ENCODE measurements around the gene CNGA3. TPM values are rescaled to one million over a fixed set of nuclear protein-coding genes. Genes with fewer than 3 reads are reported as not detected.

Gene CNGA3
- polyA plus RNA-seq, 1 donor from 2014 or later: not detected

DNA sequence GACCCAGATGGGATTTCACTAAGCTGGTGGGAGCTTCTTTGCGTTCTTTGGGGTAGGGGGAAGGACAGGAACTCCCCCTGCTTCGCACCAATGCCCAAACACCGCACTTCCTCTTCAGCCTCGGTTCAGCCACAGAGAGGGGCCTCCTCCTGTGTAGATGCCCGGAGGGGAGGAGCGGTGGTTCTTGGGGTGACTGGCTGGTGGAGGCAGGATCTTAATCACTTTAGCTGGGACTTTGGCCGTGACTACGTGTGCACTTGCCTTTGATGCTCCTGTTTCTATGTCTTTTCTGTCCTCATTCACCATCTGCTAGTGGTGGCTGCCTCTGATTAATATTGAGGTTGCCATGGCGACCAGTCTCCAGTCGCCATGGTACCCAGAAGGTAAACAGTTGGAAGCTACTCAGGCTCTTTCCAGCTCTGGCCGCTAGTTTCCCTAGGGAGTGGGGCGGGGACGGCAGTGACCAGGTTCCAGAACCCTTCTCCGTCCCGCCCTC, 1.9 kb downstream of the CNGA3 start:
- peaks cover 3% of the 10 kb centered on the region for H3K36me3 Mint-ChIP-seq
- H3K27ac Mint-ChIP-seq: peak overlapping the region in 1 of 3 donors; percentile 55
- peaks cover 69% of the 10 kb centered on the region for H3K27me3 Mint-ChIP-seq
- peak overlapping the region in 3 of 4 donors; percentile 60 to 87 (median 84) for H3K4me3 Mint-ChIP-seq
- H3K9me3 Mint-ChIP-seq: peaks cover 2 to 15% (median 11%) of the 10 kb centered on the region in 3 donors
- H3K4me1 Mint-ChIP-seq: peaks cover 6 to 10% (median 7%) of the 10 kb centered on the region in 3 donors

- H3K27me3 Mint-ChIP-seq: peaks cover 53% of the 10 kb centered on the region
- no peak overlapping the region for H3K27ac Mint-ChIP-seq
- no peak overlapping the region for H3K4me3 Mint-ChIP-seq
- H3K36me3 Mint-ChIP-seq: peaks cover 3% of the 10 kb centered on the region
- H3K9me3 Mint-ChIP-seq: peaks cover 0 to 13% (median 7%) of the 10 kb centered on the region in 3 donors
- peaks cover 6 to 10% (median 7%) of the 10 kb centered on the region in 3 donors for H3K4me1 Mint-ChIP-seq
Measured at GRCh38 chr2:98350411-98350810, 4.2 kb downstream of the CNGA3 start.

DNA sequence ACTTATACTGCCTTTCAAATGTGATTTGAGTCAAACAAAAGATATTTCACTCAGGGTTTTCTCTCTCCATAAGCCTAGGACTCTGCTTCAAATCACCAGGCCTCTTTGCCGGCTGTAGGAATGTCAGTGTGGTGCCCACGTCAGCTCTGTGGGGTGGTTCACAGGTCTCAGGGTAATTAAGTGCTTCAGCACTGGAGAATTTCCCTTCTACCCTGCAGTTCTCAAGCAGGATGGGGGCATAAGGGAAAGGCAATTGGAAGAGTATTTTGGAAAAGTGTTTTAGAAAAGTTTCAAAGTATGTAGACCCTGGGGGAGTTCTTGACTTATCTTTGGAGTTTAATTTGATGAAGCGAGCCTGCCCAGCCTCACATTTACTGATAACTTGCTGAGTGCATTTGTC, 9.6 kb downstream of the CNGA3 start:
- no peak overlapping the region for H3K27ac Mint-ChIP-seq
- H3K4me1 Mint-ChIP-seq: no peaks in the 10 kb centered on the region
- H3K27me3 Mint-ChIP-seq: peaks cover 7% of the 10 kb centered on the region
- no peak overlapping the region for H3K4me3 Mint-ChIP-seq
- H3K36me3 Mint-ChIP-seq: no peaks in the 10 kb centered on the region
- peaks cover 0 to 11% (median 4%) of the 10 kb centered on the region in 3 donors for H3K9me3 Mint-ChIP-seq

DNA sequence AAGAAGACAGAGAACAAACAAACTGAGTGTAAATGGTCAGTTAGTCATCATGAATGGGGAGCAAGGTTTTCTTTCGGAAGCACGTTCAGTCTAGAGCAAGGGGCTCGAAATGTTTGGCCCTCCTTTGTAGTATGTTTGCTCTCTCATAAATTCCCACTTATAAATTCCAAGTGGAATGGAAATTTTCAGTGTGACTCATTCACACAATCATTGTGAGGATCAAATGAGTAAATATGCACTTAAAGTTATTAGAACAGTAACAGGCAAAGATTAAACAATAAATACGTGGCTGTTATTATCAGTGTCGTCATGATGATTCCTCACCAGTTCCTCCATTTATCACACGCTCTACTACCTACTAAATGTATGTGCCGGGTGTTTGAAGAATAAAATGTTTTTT, 10.5 kb downstream of the CNGA3 start:
- H3K4me1 Mint-ChIP-seq: no peaks in the 10 kb centered on the region
- peaks cover 0 to 7% (median 3%) of the 10 kb centered on the region in 3 donors for H3K9me3 Mint-ChIP-seq
- H3K36me3 Mint-ChIP-seq: no peaks in the 10 kb centered on the region
- no peak overlapping the region for H3K27ac Mint-ChIP-seq
- H3K4me3 Mint-ChIP-seq: no peak overlapping the region
- peaks cover 1% of the 10 kb centered on the region for H3K27me3 Mint-ChIP-seq

- H3K36me3 Mint-ChIP-seq: no peaks in the 10 kb centered on the region
- no peaks in the 10 kb centered on the region for H3K4me1 Mint-ChIP-seq
- no peak overlapping the region for H3K4me3 Mint-ChIP-seq
- H3K27me3 Mint-ChIP-seq: peaks cover 1% of the 10 kb centered on the region
- H3K9me3 Mint-ChIP-seq: peaks cover 0 to 7% (median 2%) of the 10 kb centered on the region in 3 donors
- H3K27ac Mint-ChIP-seq: no peak overlapping the region
Measured at GRCh38 chr2:98357849-98358248, 11.6 kb downstream of the CNGA3 start.

DNA sequence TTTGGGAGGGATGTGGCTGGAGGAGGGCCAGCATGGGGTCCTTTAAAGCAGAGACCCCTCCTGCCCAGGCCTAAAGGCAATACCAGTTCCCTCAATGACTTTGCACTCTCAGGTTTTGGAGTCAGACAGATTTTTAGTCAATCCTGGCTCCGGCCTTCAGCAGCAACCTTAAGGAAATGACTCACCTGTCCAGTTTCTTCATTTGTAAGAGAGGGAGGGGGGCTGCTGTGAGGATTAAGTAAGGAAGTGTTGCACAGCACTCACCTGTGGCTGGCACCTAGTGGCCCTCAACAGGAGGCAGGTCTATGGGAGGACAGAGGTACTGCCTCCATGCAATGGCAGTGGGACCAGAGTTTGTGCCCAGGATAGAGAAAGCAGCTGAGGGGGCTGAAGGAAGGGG, 13.7 kb downstream of the CNGA3 start:
- peaks cover 1% of the 10 kb centered on the region for H3K27me3 Mint-ChIP-seq
- no peaks in the 10 kb centered on the region for H3K4me1 Mint-ChIP-seq
- H3K27ac Mint-ChIP-seq: no peak overlapping the region
- no peak overlapping the region for H3K4me3 Mint-ChIP-seq
- H3K36me3 Mint-ChIP-seq: no peaks in the 10 kb centered on the region
- H3K9me3 Mint-ChIP-seq: peaks cover 0 to 7% (median 2%) of the 10 kb centered on the region in 3 donors

- Mint-ChIP-seq H3K27me3 (peaks cover 9% of the 10 kb centered on the region), H3K27ac (no peak overlapping the region), H3K4me1 (no peaks in the 10 kb centered on the region)
Measured at GRCh38 chr2:98367721-98368120, 21.5 kb downstream of the CNGA3 start.

GRCh38 chr2:98369710-98370239, 23.5 kb downstream of the CNGA3 start:
- Mint-ChIP-seq H3K4me3 (no peak overlapping the region), H3K9me3 (peaks cover 0 to 7% (median 0%) of the 10 kb centered on the region in 3 donors), H3K27me3 (peaks cover 15% of the 10 kb centered on the region), H3K36me3 (peaks cover 11% of the 10 kb centered on the region), H3K27ac (no peak overlapping the region), H3K4me1 (no peaks in the 10 kb centered on the region)

More at GRCh38 chr2:98367721-98368120, 21.5 kb downstream of the CNGA3 start:
- H3K36me3 Mint-ChIP-seq: peaks cover 11% of the 10 kb centered on the region
- peaks cover 0 to 7% (median 1%) of the 10 kb centered on the region in 3 donors for H3K9me3 Mint-ChIP-seq
- peak overlapping the region in 1 of 4 donors; percentile 65 for H3K4me3 Mint-ChIP-seq

- Mint-ChIP-seq H3K4me3 (no peak overlapping the region), H3K27ac (no peak overlapping the region), H3K27me3 (peaks cover 18% of the 10 kb centered on the region), H3K4me1 (no peaks in the 10 kb centered on the region), H3K9me3 (peaks cover 0 to 7% (median 0%) of the 10 kb centered on the region in 3 donors), H3K36me3 (peaks cover 11% of the 10 kb centered on the region)
Measured at GRCh38 chr2:98372121-98372520, 25.9 kb downstream of the CNGA3 start.

GRCh38 chr2:98372579-98372978, 26.3 kb downstream of the CNGA3 start:
- no peaks in the 10 kb centered on the region for H3K4me1 Mint-ChIP-seq
- H3K27me3 Mint-ChIP-seq: peaks cover 18% of the 10 kb centered on the region
- H3K27ac Mint-ChIP-seq: no peak overlapping the region
- no peak overlapping the region for H3K4me3 Mint-ChIP-seq
- H3K9me3 Mint-ChIP-seq: peaks cover 0 to 7% (median 0%) of the 10 kb centered on the region in 3 donors
- H3K36me3 Mint-ChIP-seq: peaks cover 11% of the 10 kb centered on the region

GRCh38 chr2:98374286-98374685, 28.0 kb downstream of the CNGA3 start:
- no peak overlapping the region for H3K27ac Mint-ChIP-seq

GRCh38 chr2:98374958-98375570, 28.8 kb downstream of the CNGA3 start:
- Mint-ChIP-seq H3K27me3 (peaks cover 16% of the 10 kb centered on the region), H3K36me3 (peaks cover 2% of the 10 kb centered on the region), H3K27ac (no peak overlapping the region), H3K4me3 (no peak overlapping the region), H3K9me3 (no peaks in the 10 kb centered on the region), H3K4me1 (no peaks in the 10 kb centered on the region)

More at GRCh38 chr2:98374286-98374685, 28.0 kb downstream of the CNGA3 start:
- H3K36me3 Mint-ChIP-seq: peaks cover 5% of the 10 kb centered on the region
- no peak overlapping the region for H3K4me3 Mint-ChIP-seq
- no peaks in the 10 kb centered on the region for H3K4me1 Mint-ChIP-seq
- no peaks in the 10 kb centered on the region for H3K9me3 Mint-ChIP-seq
- H3K27me3 Mint-ChIP-seq: peaks cover 18% of the 10 kb centered on the region

DNA sequence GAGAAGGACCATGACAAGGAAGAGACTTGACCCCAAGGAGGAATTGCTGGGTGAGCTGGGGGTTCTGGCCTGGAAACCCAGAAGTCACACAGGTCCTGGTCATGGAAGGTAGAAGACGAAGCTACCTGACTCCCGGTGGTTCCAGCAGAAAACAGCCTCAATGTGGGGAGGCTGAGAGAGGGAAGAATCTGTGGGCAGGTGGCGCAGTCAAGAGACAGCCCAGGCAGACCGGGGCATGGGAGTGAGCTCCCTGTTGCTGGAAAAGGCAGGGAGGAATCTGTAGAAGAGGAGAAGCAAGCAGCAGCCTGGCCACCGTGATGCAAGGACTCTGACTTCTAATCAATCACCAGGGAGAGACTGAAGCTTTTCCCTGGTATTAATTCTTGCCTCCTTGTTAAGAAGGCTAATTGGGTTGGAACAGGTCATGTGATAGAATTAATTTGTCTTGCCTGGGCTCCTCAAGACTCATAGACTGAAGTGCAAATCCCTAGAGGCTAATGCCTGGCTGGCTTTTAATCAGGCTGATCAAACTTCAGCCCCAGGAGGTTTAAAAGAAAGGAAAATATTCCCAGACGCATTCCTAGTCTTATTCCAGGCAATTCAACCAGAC, 30.1 kb downstream of the CNGA3 start:
- no peak overlapping the region for H3K27ac Mint-ChIP-seq
- H3K9me3 Mint-ChIP-seq: no peaks in the 10 kb centered on the region
- H3K4me1 Mint-ChIP-seq: no peaks in the 10 kb centered on the region

GRCh38 chr2:98376996-98377395, 30.7 kb downstream of the CNGA3 start:
- Mint-ChIP-seq H3K27me3 (peaks cover 16% of the 10 kb centered on the region), H3K36me3 (no peaks in the 10 kb centered on the region), H3K4me1 (no peaks in the 10 kb centered on the region), H3K4me3 (no peak overlapping the region), H3K27ac (no peak overlapping the region), H3K9me3 (no peaks in the 10 kb centered on the region)

More for the DNA sequence above, 30.1 kb downstream of the CNGA3 start:
- Mint-ChIP-seq H3K36me3 (no peaks in the 10 kb centered on the region), H3K4me3 (no peak overlapping the region), H3K27me3 (peaks cover 15% of the 10 kb centered on the region)

DNA sequence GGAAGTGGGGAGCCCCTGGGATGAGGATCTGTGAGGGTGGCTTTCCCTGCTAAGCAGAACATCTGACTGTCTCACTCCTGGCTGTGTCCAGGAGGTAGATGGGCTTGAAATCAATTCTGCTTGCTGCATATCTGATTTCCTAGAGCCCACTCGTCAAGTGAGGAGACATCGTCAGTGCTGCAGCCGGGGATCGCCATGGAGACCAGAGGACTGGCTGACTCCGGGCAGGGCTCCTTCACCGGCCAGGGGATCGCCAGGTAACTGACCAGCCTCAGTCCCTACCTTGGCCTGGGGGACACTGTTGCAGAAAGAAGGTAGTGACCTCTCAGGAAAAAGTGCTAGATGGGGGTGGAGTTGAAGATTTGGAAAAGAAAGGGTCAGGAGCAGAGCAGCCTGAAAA, 31.3 kb downstream of the CNGA3 start:
- no peak overlapping the region for H3K4me3 Mint-ChIP-seq
- no peaks in the 10 kb centered on the region for H3K4me1 Mint-ChIP-seq
- H3K27me3 Mint-ChIP-seq: peaks cover 16% of the 10 kb centered on the region
- H3K27ac Mint-ChIP-seq: no peak overlapping the region
- no peaks in the 10 kb centered on the region for H3K9me3 Mint-ChIP-seq
- no peaks in the 10 kb centered on the region for H3K36me3 Mint-ChIP-seq
